Endothelial cell of umbilical vein (primary cell): ENCODE measurements around the gene RADIL. TPM values are rescaled to one million over a fixed set of nuclear protein-coding genes. Genes with fewer than 3 reads are reported as not detected.

ENCODE experiments used
- BruUV-seq: library from RNA; stranded (reverse); fragments of 400-500 nt; replicated peaks from 2 replicates; lab custom pipeline; 2021; lab: Mats Ljungman, UMichigan
- CTCF ChIA-PET: fragments of 300-600, 350-600 bp; sonication (Branson Sonifier 250); formaldehyde crosslinking; loops from one replicate; lab custom pipeline; 2021; ENCODE audit warnings: antibody characterized with exemption, inconsistent platforms; lab: Charles Lee
- POLR2A ChIA-PET: fragments of 300-600, 350-600 bp; sonication (Branson Sonifier 250); formaldehyde crosslinking; loops from one replicate; lab custom pipeline; 2021; ENCODE audit warnings: antibody characterized with exemption, inconsistent platforms; lab: Charles Lee
- DNase-seq: peaks from one replicate; pipeline ENCODE4 v3.0.0-alpha.2; 2011; ENCODE audit warnings: low read depth, low spot score
- FAIRE-seq: peaks from 2 replicates; lab custom pipeline; 2011; peaks lifted over from hg19 to GRCh38; lab: Jason Lieb, UNC
- H2AFZ ChIP-seq: 2 replicates; pipeline ENCODE4 v1.6.0; 2012; ENCODE audit warnings: low read depth, low read length, control low read depth, inconsistent platforms
- H3K27ac ChIP-seq: 2 replicates; pipeline ENCODE4 v1.5.1; 2011; ENCODE audit warnings: low read depth, mild to moderate bottlenecking, control low read depth, low read length, moderate library complexity; ENCODE audit not compliant: insufficient read depth
- H3K27me3 ChIP-seq, 2 experiments: 2 replicates each; pipeline versions ENCODE4 v1.6.0 to v1.6.1; 2011; ENCODE audit warnings: low read length in 2 of 2, mixed read lengths in 1 of 2; ENCODE audit not compliant: control insufficient read depth in 2 of 2, insufficient read depth in 2 of 2
- H3K36me3 ChIP-seq, 2 experiments: 2 replicates in 1 of 2; 3 replicates in 1 of 2; pipeline ENCODE4 v1.5.1; 2011; ENCODE audit warnings: low read length in 2 of 2, mild to moderate bottlenecking in 1 of 2, moderate library complexity in 1 of 2; ENCODE audit not compliant: control insufficient read depth in 2 of 2, insufficient read depth in 2 of 2; ENCODE audit errors: extremely low read depth in 1 of 2
- H3K4me1 ChIP-seq: 3 replicates; pipeline ENCODE4 v1.5.1; 2011; ENCODE audit warnings: mild to moderate bottlenecking, low read length; ENCODE audit not compliant: control insufficient read depth, insufficient read depth; ENCODE audit errors: extremely low read depth
- H3K4me2 ChIP-seq: 2 replicates; pipeline ENCODE4 v1.6.1; 2011; ENCODE audit warnings: low read length, control low read depth, mixed read lengths; ENCODE audit not compliant: insufficient read depth
- H3K4me3 ChIP-seq, 3 experiments: fragments of 200-600 bp in 1 of 3; sonication (generic), shearing (Covaris generic) in 1 of 3; replicated peaks in 1 of 3; 2 replicates each; pipeline ENCODE4 v1.5.1; 2011 to 2016; ENCODE audit warnings: control low read depth in 3 of 3, low read length in 3 of 3, mild to moderate bottlenecking in 2 of 3, inconsistent platforms in 1 of 3, low read depth in 1 of 3, moderate library complexity in 1 of 3; ENCODE audit not compliant: insufficient read depth in 1 of 3
- H3K79me2 ChIP-seq: 2 replicates; pipeline ENCODE4 v1.6.0; 2012; ENCODE audit warnings: low read length, inconsistent platforms; ENCODE audit not compliant: control insufficient read depth, insufficient read depth
- H3K9ac ChIP-seq: replicated peaks from 2 replicates; pipeline ENCODE3; 2011; ENCODE audit warnings: low read length, control low read depth; ENCODE audit not compliant: insufficient read depth; ENCODE audit errors: extremely low read depth
- H3K9me1 ChIP-seq: replicated peaks from 3 replicates; pipeline ENCODE4 v1.6.0; 2011; ENCODE audit warnings: mild to moderate bottlenecking, low read length; ENCODE audit not compliant: control insufficient read depth, insufficient read depth; ENCODE audit errors: extremely low read depth
- H3K9me3 ChIP-seq: replicated peaks from 2 replicates; pipeline ENCODE4 v1.5.1; 2012; ENCODE audit warnings: low read length, inconsistent platforms; ENCODE audit not compliant: control insufficient read depth, insufficient read depth
- H4K20me1 ChIP-seq: replicated peaks from 2 replicates; pipeline ENCODE3; 2011; ENCODE audit warnings: mild to moderate bottlenecking, low read length; ENCODE audit not compliant: control insufficient read depth, insufficient read depth; ENCODE audit errors: extremely low read depth
- MYC ChIP-seq: IDR thresholded peaks from one replicate; pipeline ENCODE4 v1.6.1; 2011; ENCODE audit warnings: mild to moderate bottlenecking, low read depth, low read length
- POLR2A ChIP-seq: IDR thresholded peaks from 2 replicates; pipeline ENCODE4 v1.6.1; 2012; ENCODE audit warnings: low read depth, mild to moderate bottlenecking, control low read depth, low read length
- dilution Hi-C: fragments of 300-500 bp; cut with MboI; formaldehyde crosslinking; loops from one replicate; pipeline ENCODE4 v1.15.0; 2019; ENCODE audit warnings: low sequenced_read_pairs; ENCODE audit not compliant: extremely low pct_ligation_motif_present
- intact Hi-C: fragments of 100-400 bp; cut with micrococcal nuclease; formaldehyde crosslinking; loops from one replicate; pipeline ENCODE4 v1.10.0; 2022
- polyA plus RNA-seq, 4 experiments: library from polyadenylated mRNA; depleted of rRNA in 3 of 4; stranded (reverse) in 3 of 4; unstranded in 1 of 4; fragments of >200 nt; gene quantifications; 2 replicates each; pipeline versions ENCODE4 v1.2.1 to v1.2.3, GENCODE V29; 2011 to 2012; ENCODE audit warnings: missing spikeins in 1 of 4
- total RNA-seq: library from RNA; stranded (reverse); gene quantifications from 2 replicates; pipeline ENCODE4 v1.2.3, GENCODE V29; 2021
- TF ChIP-seq, protein P1 (sequence below), 2 donors: IDR thresholded peaks; 1 replicate in 1 of 2; 2 replicates in 1 of 2; pipeline ENCODE4 v1.5.1; 2011; ENCODE audit warnings: low read length in 2 of 2, mild to moderate bottlenecking in 2 of 2, moderate library complexity in 2 of 2, control low read depth in 1 of 2, inconsistent platforms in 1 of 2, low read depth in 1 of 2; ENCODE audit not compliant: insufficient read depth in 1 of 2; ENCODE audit errors: extremely low read depth in 1 of 2

RADIL gene
- total and polyA plus RNA-seq, 2 donors (not counting 3 experiments of a cell fraction or from before 2014, with no cell fraction given) = 1.2 to 2.5 TPM

GRCh38 chr7:4763091-4763793 is 120.3 kb downstream of the RADIL start:
- H3K79me2 ChIP-seq = peaks cover 2% of the 10 kb centered on the region
- CTCF ChIA-PET = no interaction called here
- H3K36me3 ChIP-seq = peaks cover 13 to 43% of the 10 kb centered on the region in 2 experiments
- FAIRE-seq (no peak), DNase-seq (no peak)
- H2AFZ ChIP-seq = no peak overlapping the region
- H3K4me1 ChIP-seq = no peaks in the 10 kb centered on the region
- H3K4me2 ChIP-seq = no peak overlapping the region
- H3K9ac ChIP-seq = no peak overlapping the region
- dilution Hi-C loops (no loop called here), intact Hi-C loops (no loop called here)
- H3K9me1 ChIP-seq = no peaks in the 10 kb centered on the region
- H4K20me1 ChIP-seq = no peaks in the 10 kb centered on the region
- H3K27ac ChIP-seq = no peak overlapping the region
- no peak overlapping the region for H3K4me3 ChIP-seq
- TF ChIP-seq MYC (no peak), POLR2A (no peak)
- TF ChIP-seq, protein P1, sequence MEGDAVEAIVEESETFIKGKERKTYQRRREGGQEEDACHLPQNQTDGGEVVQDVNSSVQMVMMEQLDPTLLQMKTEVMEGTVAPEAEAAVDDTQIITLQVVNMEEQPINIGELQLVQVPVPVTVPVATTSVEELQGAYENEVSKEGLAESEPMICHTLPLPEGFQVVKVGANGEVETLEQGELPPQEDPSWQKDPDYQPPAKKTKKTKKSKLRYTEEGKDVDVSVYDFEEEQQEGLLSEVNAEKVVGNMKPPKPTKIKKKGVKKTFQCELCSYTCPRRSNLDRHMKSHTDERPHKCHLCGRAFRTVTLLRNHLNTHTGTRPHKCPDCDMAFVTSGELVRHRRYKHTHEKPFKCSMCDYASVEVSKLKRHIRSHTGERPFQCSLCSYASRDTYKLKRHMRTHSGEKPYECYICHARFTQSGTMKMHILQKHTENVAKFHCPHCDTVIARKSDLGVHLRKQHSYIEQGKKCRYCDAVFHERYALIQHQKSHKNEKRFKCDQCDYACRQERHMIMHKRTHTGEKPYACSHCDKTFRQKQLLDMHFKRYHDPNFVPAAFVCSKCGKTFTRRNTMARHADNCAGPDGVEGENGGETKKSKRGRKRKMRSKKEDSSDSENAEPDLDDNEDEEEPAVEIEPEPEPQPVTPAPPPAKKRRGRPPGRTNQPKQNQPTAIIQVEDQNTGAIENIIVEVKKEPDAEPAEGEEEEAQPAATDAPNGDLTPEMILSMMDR (IDR thresholded peaks at IDR 0.05; ENCODE audit: extremely low read depth in 1 of 2, insufficient read depth in 1 of 2, low read depth in 1 of 2, low read length in 2 of 2) = no peak
- POLR2A ChIA-PET = no interaction called here
- BruUV-seq = TSS peak; percentile 1
- no peaks in the 10 kb centered on the region for H3K27me3 ChIP-seq
- no peaks in the 10 kb centered on the region for H3K9me3 ChIP-seq
